Frontal cortex (tissue), 4 donors: Measurements from ENCODE around the gene ZNF491. TPM values are rescaled to one million over a fixed set of nuclear protein-coding genes. Genes with fewer than 3 reads are reported as not detected.
"Not testable (repeated sequence)": the region's sequence is repeated elsewhere in the genome, so short reads cannot be mapped to it uniquely, and the experiment has no call there.

Source experiments
- DNase-seq, 2 donors: peaks; one replicate each; pipeline ENCODE4 v3.0.0; 2012; ENCODE audit warnings: low spot score in 2 of 2
- FAIRE-seq: peaks from 2 replicates; lab custom pipeline; 2012; peaks lifted over from hg19 to GRCh38; lab: Jason Lieb, UNC
- total RNA-seq: library from RNA; depleted of rRNA; stranded (reverse); fragments of >200 nt; gene quantifications from one replicate; pipeline ENCODE4 v1.2.3, GENCODE V29; 2014
- donor health status: control.
- donor health status: control.
- donor health status: control.

ZNF491 gene
- total RNA-seq, 1 donor from 2014 or later: 17.1 TPM

GRCh38 chr19:11797491-11797890, 832 bp upstream of the ZNF491 start:
- DNase-seq (peak; percentile 73 to 74), FAIRE-seq (no peak)

GRCh38 chr19:11806354-11807098, 8.2 kb downstream of the ZNF491 start:
- DNase-seq (no peak), FAIRE-seq (no peak)

- DNase-seq (no peak), FAIRE-seq (no peak)
Measured at GRCh38 chr19:11807099-11807380, 8.7 kb downstream of the ZNF491 start.

GRCh38 chr19:11813703-11814028, 15.3 kb downstream of the ZNF491 start:
- FAIRE-seq: no peak
- no peak for DNase-seq

- DNase-seq (peak; percentile 94 to 97), FAIRE-seq (no peak)
Measured at GRCh38 chr19:11814029-11814699, 15.8 kb downstream of the ZNF491 start, which contains the start of gene ZNF440. Gene ZNF440, plus strand, starts transcription at chr19:11814273. Its CDS starts 175 bp downstream, at chr19:11814448.

- no peak for FAIRE-seq
- no peak for DNase-seq
Measured at GRCh38 chr19:11814700-11815035, 16.3 kb downstream of the ZNF491 start.

GRCh38 chr19:11821474-11822109, 23.3 kb downstream of the ZNF491 start:
- FAIRE-seq (no peak), DNase-seq (no peak)

GRCh38 chr19:11828957-11829876, 30.9 kb downstream of the ZNF491 start:
- DNase-seq, FAIRE-seq: not testable (repeated sequence)

GRCh38 chr19:11832253-11832912, 34.1 kb downstream of the ZNF491 start:
- FAIRE-seq: no peak
- DNase-seq: no peak

- no peak for DNase-seq
- FAIRE-seq: no peak
Measured at GRCh38 chr19:11833541-11833940, 35.2 kb downstream of the ZNF491 start.

GRCh38 chr19:11835626-11836066, 37.3 kb downstream of the ZNF491 start:
- not testable (repeated sequence) for FAIRE-seq

GRCh38 chr19:11843722-11844121, 45.4 kb downstream of the ZNF491 start:
- FAIRE-seq (no peak), DNase-seq (no peak)

More at GRCh38 chr19:11835626-11836066, 37.3 kb downstream of the ZNF491 start:
- DNase-seq: not testable (repeated sequence)

- FAIRE-seq, DNase-seq: not testable (repeated sequence)
Measured at GRCh38 chr19:11847615-11848014, 49.3 kb downstream of the ZNF491 start.

GRCh38 chr19:11848200-11848593, 49.9 kb downstream of the ZNF491 start:
- DNase-seq (no peak), FAIRE-seq (no peak)

- FAIRE-seq: no peak
- peak; percentile 87 to 90 for DNase-seq
Measured at GRCh38 chr19:11848594-11849469, 50.5 kb downstream of the ZNF491 start, which contains the start of gene ZNF439. Gene ZNF439, plus strand, starts transcription at chr19:11848726. Its CDS starts 142 bp downstream, at chr19:11848868.

- not testable (repeated sequence) for FAIRE-seq
Measured at GRCh38 chr19:11850289-11850688, 52.0 kb downstream of the ZNF491 start.

GRCh38 chr19:11853358-11853757, 55.0 kb downstream of the ZNF491 start:
- no peak for DNase-seq
- FAIRE-seq: no peak

More at GRCh38 chr19:11850289-11850688, 52.0 kb downstream of the ZNF491 start:
- DNase-seq: not testable (repeated sequence)

GRCh38 chr19:11856596-11857250, 58.4 kb downstream of the ZNF491 start:
- FAIRE-seq (no peak), DNase-seq (no peak)
